Measurements from ENCODE around the gene ZSCAN22.

Gene ZSCAN22

DNA sequence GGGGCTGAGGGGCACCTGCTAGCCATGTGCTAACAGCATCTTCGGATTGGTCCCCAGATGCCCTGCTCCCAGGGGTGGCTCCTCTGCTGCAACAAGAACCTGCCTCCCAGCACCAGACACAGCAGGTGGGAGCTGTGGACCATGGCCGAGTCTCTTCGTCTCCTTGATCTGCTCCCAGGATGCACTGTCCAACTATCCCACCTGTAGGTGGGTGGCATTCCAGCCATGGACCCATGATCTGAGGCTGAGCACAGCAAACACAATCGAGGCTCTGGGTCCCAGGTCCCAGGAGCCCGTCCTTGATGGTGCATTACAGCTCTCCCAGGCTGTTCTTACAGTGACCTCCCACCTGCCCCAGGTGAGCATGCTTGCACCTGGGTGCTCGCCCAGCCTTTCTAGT lies 52.5 kb downstream of the ZSCAN22 start:
- TF ChIP-seq, protein P1, sequence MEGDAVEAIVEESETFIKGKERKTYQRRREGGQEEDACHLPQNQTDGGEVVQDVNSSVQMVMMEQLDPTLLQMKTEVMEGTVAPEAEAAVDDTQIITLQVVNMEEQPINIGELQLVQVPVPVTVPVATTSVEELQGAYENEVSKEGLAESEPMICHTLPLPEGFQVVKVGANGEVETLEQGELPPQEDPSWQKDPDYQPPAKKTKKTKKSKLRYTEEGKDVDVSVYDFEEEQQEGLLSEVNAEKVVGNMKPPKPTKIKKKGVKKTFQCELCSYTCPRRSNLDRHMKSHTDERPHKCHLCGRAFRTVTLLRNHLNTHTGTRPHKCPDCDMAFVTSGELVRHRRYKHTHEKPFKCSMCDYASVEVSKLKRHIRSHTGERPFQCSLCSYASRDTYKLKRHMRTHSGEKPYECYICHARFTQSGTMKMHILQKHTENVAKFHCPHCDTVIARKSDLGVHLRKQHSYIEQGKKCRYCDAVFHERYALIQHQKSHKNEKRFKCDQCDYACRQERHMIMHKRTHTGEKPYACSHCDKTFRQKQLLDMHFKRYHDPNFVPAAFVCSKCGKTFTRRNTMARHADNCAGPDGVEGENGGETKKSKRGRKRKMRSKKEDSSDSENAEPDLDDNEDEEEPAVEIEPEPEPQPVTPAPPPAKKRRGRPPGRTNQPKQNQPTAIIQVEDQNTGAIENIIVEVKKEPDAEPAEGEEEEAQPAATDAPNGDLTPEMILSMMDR (IDR thresholded peaks at IDR 0.05; ENCODE audit: control insufficient read depth, extremely low read depth, insufficient read depth): no peak
- H3K4me3 ChIP-seq (ENCODE audit: low read depth, low read length): peak overlapping the region; percentile 74

DNA sequence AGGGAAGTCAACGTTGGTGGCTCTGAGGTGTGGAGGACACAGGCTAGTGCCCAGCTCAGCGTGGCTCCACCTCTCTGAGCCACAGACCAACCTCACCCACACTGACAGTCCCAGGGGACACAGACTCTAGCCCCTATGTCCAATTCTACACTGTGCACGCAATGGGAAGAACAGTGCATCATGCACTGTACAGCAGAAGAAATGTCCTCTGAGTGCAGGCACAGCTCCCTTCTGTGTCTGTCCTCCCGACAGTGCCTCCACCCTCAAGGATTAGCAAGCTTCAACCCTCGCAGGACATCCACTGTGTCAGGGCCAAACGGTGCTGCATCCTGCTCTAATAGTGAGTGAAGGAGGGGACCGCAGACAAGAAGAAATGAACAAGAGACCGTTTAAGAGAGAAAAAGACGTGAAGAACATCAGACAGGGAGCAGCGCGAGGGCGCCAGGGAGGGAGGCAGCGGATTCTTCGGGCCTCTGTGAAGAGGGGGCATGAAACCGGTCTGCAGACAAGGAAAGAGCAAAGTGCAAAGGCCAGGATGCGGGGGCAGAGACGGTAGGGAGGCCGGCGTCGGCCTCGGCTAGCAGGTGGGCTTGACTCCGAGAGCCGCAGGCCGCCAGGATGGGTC lies 53.4 kb downstream of the ZSCAN22 start:
- no peak for DNase-seq (ENCODE audit: low read depth)
- TF ChIP-seq, protein P1 (IDR thresholded peaks at IDR 0.05; ENCODE audit: control insufficient read depth, extremely low read depth, insufficient read depth): no peak
- peak overlapping the region; percentile 74 for H3K4me3 ChIP-seq (ENCODE audit: low read depth, low read length)

More for the DNA sequence above, 52.5 kb downstream of the ZSCAN22 start:
- DNase-seq (ENCODE audit: low read depth): no peak

GRCh38 chr19:58380662-58381459 lies 54.1 kb downstream of the ZSCAN22 start, which contains the start of gene ZNF837:
Gene ZNF837, minus strand, starts transcription at chr19:58381030. Its CDS starts 11,698 bp downstream, at chr19:58369332.
- TF ChIP-seq, protein P1 (IDR thresholded peaks at IDR 0.05; ENCODE audit: control insufficient read depth, extremely low read depth, insufficient read depth): no peak
- H3K4me3 ChIP-seq (ENCODE audit: low read depth, low read length): peak within 1 kb of the TSS; percentile 74
- peak; percentile 100 for DNase-seq (ENCODE audit: low read depth)

DNA sequence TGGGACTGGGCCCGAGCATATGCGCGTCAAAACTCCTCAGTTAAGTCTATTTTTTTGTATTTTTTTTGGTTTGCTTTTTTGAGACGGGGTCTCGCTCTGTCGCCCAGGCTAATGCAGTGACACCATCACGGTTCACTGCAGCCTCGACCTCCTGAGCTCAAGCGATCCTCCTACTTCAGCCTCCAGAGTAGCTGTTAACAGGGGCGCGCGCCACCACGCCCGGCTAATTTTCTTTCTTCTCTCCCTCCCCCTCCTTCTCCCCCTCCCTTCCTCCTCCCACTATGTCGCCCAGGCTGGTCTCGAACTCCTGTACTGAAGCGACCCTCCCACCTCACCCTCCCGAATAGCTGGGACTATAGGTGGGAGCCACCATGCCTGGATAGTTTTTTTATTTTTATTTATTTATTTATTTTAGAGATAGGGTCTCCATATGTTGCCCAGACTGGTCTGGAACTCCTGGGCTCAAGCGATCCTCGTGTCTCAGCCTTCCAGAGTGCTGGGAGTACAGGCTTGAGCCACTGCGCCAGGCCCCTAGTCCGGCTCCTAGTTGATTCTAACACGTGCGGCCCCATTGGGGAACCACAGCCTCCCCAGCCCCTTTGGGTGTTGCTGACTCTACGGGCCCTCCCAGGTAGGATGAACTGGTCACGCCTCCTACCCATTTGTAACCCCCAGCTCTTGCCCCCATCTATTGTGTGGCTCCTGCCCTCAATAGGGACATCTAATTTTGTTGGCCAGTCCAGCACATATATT lies 54.8 kb downstream of the ZSCAN22 start:
- no peak for DNase-seq (ENCODE audit: low read depth)
- TF ChIP-seq, protein P1 (IDR thresholded peaks at IDR 0.05; ENCODE audit: control insufficient read depth, extremely low read depth, insufficient read depth): no peak
- peak overlapping the region; percentile 74 for H3K4me3 ChIP-seq (ENCODE audit: low read depth, low read length)

DNA sequence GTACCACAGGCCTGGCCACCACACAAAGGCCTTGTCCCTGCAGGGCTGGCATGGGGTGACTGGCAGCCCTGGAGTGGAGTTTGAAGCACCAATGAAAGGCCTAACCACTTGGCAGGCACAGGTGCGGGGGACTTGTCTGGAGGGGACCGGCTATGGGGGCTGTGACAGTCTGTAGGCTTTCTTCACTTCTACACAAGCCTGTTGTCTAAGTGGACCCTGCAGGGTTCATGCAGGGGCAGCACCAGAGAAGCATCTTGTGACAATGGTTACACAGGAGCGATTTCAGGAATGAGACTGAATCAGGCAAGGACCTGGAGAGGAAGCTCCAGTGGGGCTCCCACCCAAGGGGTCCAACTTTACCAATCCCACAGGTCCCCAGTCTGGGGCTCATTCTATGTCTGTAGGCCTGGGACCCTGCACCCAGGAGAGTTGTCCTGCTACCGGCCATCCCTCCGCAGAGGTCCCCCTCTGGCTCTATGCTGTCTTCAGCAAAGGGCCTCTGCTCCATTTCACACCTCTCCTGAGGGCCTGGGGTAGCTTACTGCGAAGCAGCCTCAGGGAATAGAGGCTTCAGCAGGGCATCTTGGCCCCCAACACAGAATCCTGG lies 56.3 kb downstream of the ZSCAN22 start:
- no peak for DNase-seq (ENCODE audit: low read depth)
- H3K4me3 ChIP-seq (ENCODE audit: low read depth, low read length): no peak overlapping the region
- TF ChIP-seq, protein P1 (IDR thresholded peaks at IDR 0.05; ENCODE audit: control insufficient read depth, extremely low read depth, insufficient read depth): no peak

- H3K4me3 ChIP-seq (ENCODE audit: low read depth, low read length): peak overlapping the region; percentile 76
- no peak for DNase-seq (ENCODE audit: low read depth)
- TF ChIP-seq, protein P1 (IDR thresholded peaks at IDR 0.05; ENCODE audit: control insufficient read depth, extremely low read depth, insufficient read depth): no peak
Observed at GRCh38 chr19:58385313-58385890, 58.6 kb downstream of the ZSCAN22 start.

Data from LNCaP clone FGC (cell line).